A549 treated with AZD9567 at 1 μM for 4 hours (cell line): ENCODE results near the gene CCSER1. TPM values are rescaled to one million over a fixed set of nuclear protein-coding genes. Genes with fewer than 3 reads are reported as not detected.

Experiments used
- total RNA-seq: library from RNA; stranded (reverse); fragments of 200-300 nt; extraction: Qiagen RNA extraction; gene quantifications from 5 replicates; pipeline ENCODE4 v1.2.3, GENCODE V29; 2022; ENCODE audit not compliant: insufficient read depth

CCSER1 gene
- 0.28 TPM in 1 of 5 replicates, not detected in the others for total RNA-seq

GRCh38 chr4:90127223-90127705 lies at the start of gene CCSER1:
Gene CCSER1 (plus strand): TSS chr4:90127394.

Other genes starting within 250 kb of the CCSER1 start
- not detected in 5 replicates for gene MMRN1, start 232.5 kb upstream of the CCSER1 start, total RNA-seq